Measurements from ENCODE around the gene SSTR4.

The SSTR4 gene

GRCh38 chr20:23071398-23071797 is 36.3 kb downstream of the SSTR4 start:
- TF ChIP-seq CTCF (IDR thresholded peaks at IDR 0.05; ENCODE audit: insufficient read depth, low read depth, low read length, missing control alignments) = no peak
- no peak overlapping the region for H3K4me3 ChIP-seq (ENCODE audit: low read depth, low read length)
- DNase-seq (ENCODE audit: low read depth) = no peak

- no peak for TF ChIP-seq CTCF (IDR thresholded peaks at IDR 0.05; ENCODE audit: insufficient read depth, low read depth, low read length, missing control alignments)
- H3K4me3 ChIP-seq (ENCODE audit: low read depth, low read length) = no peak overlapping the region
- no peak for DNase-seq (ENCODE audit: low read depth)
Observed at GRCh38 chr20:23071996-23072395, 36.9 kb downstream of the SSTR4 start.

- H3K4me3 ChIP-seq (ENCODE audit: low read depth, low read length) = no peak overlapping the region
- TF ChIP-seq CTCF (IDR thresholded peaks at IDR 0.05; ENCODE audit: insufficient read depth, low read depth, low read length, missing control alignments) = no peak
- DNase-seq (ENCODE audit: low read depth) = no peak
Observed at GRCh38 chr20:23072892-23073586, 37.9 kb downstream of the SSTR4 start.

- DNase-seq (ENCODE audit: low read depth) = no peak
- no peak overlapping the region for H3K4me3 ChIP-seq (ENCODE audit: low read depth, low read length)
- no peak for TF ChIP-seq CTCF (IDR thresholded peaks at IDR 0.05; ENCODE audit: insufficient read depth, low read depth, low read length, missing control alignments)
Observed at GRCh38 chr20:23074052-23074451, 38.9 kb downstream of the SSTR4 start.

- no peak for TF ChIP-seq CTCF (IDR thresholded peaks at IDR 0.05; ENCODE audit: insufficient read depth, low read depth, low read length, missing control alignments)
- no peak for DNase-seq (ENCODE audit: low read depth)
Observed at GRCh38 chr20:23077277-23077676, 42.2 kb downstream of the SSTR4 start.

GRCh38 chr20:23078351-23079015 is 43.4 kb downstream of the SSTR4 start:
- H3K4me3 ChIP-seq (ENCODE audit: low read depth, low read length) = no peak overlapping the region
- no peak for TF ChIP-seq CTCF (IDR thresholded peaks at IDR 0.05; ENCODE audit: insufficient read depth, low read depth, low read length, missing control alignments)
- DNase-seq (ENCODE audit: low read depth) = no peak

More at GRCh38 chr20:23077277-23077676, 42.2 kb downstream of the SSTR4 start:
- H3K4me3 ChIP-seq (ENCODE audit: low read depth, low read length) = no peak overlapping the region
